ENCODE results near the gene KCTD15.

Gene KCTD15

DNA sequence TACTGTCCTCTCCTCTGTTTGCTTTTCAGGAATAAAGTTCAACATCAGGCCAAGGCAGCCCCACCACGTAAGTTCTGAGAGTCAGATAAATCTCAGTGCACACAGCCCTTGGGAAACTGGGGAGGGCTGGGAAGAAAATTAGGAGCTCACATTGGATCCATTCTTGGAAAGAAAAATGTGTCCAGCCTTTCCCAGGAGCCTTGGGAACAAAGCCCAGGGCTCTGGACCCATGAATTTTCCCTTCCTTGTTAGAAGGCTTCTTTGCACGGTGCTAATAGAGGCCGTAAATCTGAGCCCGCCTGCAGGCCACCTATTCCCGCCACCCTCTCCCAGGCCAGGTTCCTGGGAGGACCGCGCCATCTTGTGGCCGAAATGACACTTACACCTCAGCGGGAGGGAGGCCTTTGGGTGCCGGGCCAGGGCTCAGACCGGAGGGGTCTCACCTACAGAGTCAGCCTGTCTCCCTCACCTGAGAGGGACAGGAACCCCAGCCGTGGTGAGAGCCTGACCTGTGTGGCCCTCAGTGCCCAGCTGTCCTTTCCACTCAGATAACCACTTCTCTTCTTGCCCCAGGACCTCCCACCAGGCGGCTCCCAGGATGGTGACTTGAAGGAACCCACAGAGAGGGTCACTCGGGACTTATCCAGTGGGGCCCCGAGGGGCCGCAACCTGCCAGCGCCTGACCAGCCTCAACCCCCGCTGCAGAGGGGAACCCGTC is 25.1 kb upstream of the KCTD15 start:
- FAIRE-seq: no peak
- DNase-seq (ENCODE audit: insufficient read length, low spot score): peak; percentile 76

DNA sequence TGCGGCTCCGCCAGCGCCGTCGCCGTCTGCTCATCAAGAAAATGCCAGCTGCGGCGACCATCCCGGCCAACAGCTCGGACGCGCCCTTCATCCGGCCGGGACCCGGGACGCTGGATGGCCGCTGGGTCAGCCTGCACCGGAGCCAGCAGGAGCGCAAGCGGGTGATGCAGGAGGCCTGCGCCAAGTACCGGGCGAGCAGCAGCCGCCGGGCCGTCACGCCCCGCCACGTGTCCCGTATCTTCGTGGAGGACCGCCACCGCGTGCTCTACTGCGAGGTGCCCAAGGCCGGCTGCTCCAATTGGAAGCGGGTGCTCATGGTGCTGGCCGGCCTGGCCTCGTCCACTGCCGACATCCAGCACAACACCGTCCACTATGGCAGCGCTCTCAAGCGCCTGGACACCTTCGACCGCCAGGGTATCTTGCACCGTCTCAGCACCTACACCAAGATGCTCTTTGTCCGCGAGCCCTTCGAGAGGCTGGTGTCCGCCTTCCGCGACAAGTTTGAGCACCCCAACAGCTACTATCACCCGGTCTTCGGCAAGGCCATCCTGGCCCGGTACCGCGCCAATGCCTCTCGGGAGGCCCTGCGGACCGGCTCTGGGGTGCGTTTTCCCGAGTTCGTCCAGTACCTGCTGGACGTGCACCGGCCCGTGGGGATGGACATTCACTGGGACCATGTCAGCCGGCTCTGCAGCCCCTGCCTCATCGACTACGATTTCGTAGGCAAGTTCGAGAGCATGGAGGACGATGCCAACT is 24.4 kb upstream of the KCTD15 start:
- FAIRE-seq (no peak), DNase-seq (ENCODE audit: insufficient read length, low spot score) (no peak)

DNA sequence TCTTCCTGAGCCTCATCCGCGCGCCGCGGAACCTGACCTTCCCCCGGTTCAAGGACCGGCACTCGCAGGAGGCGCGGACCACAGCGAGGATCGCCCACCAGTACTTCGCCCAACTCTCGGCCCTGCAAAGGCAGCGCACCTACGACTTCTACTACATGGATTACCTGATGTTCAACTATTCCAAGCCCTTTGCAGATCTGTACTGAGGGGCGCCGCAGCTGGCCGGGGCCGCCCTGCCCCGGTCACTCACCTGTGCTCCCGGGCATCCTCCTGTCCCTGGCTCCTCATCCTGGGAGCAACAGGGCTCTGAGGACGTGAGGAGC is 23.9 kb upstream of the KCTD15 start:
- FAIRE-seq: no peak
- DNase-seq (ENCODE audit: insufficient read length, low spot score): no peak

DNA sequence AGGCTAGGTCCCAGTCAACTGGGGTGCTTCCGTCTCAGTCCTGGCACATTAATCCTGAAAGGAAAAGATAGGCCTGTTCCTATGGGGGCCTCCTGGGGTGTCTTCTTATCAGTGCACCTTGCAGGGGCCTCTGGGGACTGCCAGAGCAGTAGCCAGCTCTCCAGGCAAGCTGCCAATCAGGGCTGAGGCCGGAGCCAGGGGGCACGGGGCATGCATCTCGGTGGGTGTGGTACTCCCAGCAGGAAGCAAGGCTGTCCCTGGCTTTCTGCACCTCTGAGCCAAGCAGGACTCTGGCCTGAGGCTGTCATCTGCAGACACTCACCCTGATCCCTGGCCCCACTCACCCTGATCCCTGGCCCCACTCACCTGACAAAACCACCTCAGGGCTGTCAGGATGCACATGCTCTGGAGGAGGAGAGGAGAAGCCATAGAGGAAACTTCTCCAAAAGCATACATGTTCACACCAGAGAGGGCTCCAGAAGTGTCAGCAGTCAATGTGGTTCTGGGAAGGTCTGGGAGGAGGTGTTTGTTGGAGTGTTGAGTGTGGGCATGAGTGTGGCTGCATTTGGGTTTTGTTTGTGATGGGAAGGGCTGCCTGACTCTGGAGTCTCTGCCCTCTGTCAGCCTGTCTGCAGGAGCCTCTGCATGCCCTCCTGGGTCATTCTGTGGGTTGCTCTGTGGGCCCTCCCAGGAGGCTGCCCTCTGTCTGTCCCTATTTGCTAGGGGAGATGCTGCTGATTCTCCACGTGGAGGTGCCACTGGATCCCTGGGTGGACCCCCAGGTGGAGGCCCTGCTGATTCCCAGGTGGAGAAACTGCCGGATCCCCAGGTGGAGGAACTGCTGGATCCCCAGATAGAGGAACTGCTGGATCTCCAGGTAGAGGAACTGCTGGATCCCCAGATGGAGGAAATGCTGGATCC is 22.7 kb upstream of the KCTD15 start:
- DNase-seq (ENCODE audit: insufficient read length, low spot score) (no peak), FAIRE-seq (no peak)

DNA sequence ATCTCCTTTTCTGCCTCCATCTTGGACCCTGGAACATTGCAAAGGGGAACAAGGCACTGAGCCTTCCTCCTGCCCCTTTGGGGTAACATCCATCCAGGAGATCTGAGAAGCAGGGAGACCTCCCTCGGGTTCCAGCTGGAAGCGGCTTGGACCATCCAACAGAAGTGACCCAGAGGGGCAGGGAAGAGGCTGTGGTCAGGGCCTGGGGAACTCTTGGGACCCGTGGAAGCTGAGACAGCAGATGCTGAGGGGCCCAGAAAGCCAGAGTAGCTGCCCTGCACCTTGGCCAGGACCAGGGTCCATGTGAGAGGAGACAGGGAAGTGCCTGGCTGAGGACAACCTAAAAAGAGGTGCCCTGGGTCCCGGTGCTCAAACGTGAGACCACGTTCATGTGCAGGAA is 21.9 kb upstream of the KCTD15 start:
- FAIRE-seq (no peak), DNase-seq (ENCODE audit: insufficient read length, low spot score) (no peak)

DNA sequence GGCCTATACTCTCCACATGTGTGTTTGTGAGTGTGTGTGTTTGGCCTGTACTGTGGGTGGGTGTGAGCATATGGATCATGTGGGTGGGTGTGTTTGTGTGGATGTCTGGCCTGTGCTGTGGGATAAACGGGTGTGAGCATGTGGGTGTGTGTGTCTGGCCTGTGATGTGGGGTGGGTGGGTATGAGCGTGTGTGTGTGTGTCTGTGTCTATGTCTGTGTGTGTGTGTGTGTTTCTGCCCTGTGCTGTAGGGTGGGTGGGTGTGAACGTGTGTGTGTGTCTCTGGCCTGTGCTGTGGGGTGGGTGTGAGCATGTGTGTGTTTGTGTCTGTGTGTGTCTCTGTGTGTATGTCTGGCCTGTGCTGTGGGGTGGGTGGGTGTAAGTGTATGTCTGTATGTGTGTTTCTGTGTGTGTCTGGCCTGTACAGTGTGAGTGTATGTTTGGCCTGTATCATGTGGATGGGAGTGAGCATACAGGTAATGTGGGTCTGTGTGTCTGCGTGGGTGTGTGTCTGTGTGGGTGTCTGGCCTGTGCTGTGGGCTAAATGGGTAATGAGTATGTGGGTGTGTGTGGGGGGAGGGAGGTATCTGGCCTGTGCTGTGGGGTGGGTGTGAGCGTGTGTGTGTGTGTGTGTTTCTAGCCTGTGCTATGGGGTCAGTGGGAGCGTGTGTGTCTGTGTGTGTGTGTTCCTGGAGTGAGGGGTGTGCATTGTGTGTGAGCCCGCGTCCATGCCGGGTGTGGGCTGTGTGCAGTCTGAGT is 20.8 kb upstream of the KCTD15 start:
- peak; percentile 90 for FAIRE-seq
- DNase-seq (ENCODE audit: insufficient read length, low spot score): no peak

DNA sequence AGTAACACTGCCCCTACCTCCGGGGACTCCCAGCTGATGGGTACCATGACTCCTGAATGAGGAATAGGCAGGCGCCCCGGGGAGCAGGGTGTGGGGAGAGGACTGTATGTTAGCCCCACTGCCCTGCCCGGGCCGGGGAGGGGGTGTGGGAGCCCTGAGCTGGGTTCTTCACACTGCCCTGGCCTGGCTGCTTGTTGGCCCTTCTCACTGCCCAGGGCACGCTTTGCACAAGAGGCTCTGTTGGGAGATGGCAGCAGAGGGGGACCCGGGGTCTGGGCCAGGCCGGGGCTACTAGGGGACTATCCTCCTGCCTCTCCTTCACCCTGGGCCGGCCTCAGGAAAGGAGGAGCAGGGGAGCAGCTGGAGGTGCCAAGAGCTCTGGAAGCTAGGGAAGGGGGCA is 19.3 kb upstream of the KCTD15 start:
- no peak for DNase-seq (ENCODE audit: insufficient read length, low spot score)
- FAIRE-seq: no peak

DNA sequence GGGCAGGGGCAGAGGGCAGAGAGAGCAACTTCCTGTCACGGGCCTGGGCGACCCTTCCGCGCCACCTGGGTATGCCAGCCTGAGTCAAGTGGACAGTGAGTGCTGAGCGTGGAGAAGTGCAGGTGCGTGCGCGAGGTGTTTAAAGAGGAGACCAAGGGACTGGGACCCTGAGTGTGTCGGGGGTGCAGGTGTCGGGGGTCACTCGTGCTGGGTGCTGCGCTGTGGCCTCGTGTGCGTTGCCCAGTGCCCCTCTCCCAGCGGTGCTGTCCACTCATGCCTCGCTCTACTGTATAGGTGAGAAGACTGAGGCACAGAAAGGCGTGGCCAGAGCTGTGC is 18.9 kb upstream of the KCTD15 start:
- no peak for DNase-seq (ENCODE audit: insufficient read length, low spot score)
- FAIRE-seq: no peak

DNA sequence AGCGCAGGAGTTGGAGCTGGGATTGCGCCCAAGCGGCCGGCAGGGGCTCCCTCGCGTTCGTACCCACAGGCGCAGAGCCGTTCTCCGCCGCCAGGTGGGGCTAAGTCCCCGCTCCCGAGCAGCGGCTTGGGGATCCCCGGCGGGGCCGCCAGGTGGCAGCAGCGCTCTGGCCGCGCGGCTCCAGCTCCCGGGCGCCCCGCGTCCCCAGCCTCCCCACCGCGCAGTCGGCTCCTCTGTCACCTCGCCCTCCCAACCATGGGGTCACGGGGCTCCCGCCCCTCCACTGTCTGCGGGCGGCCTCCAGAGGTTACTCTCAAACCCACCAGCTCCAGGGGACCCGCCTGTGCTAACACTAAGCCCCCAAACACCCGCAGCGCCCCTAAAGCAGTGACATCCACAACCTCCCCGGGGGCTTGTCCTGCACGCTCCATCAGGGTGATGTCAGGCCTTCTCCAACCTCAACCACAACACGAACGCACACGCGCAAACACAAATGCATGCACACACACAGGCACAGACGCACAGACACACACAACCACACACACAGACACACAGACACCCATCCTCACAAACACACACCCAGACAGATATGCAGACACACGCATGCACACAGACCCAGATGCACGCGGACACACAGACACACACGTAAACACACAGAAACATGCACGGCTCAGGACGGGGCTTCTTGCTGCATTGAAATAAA is 18.4 kb upstream of the KCTD15 start:
- peak; percentile 89 for FAIRE-seq
- peak; percentile 78 for DNase-seq (ENCODE audit: insufficient read length, low spot score)

DNA sequence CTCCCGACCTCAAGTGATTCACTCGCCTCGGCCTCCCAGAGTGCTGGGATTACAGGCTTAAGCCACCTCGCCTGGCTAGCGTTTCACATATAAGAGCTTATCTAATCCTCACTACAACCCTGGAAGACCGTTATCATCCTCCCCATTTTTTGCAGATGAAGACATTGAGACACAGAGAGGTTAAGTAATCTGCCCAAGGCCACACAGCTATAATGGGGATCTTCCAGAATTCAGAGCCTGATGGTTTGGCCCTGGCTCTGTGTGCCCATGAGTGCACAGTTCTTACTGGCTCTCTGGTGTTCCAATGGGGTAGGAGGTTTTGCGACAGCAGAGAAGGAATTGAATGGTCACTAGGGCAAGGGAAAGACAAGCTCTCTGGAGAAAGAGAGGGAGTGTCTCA is 16.8 kb upstream of the KCTD15 start:
- FAIRE-seq (no peak), DNase-seq (ENCODE audit: insufficient read length, low spot score) (no peak)

DNA sequence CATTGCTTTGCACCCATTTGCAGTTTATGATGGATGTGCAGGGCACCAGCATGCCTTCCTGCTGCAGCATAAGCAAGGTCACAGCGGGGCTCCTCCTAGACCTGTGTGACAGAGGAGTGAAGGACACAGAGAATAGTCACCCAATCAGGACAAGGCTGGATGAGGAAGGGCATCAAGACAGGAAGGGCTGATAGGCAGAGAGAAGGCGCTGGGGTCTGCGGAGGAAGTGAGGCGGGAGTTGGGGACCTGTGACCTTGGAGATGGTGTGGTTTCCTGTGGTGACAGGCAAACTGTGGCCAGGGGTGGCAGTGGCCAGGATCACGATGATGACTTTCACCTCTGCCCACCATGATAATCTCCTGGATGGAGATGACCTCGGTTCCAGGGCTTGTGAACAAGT is 16.4 kb upstream of the KCTD15 start:
- FAIRE-seq (no peak), DNase-seq (ENCODE audit: insufficient read length, low spot score) (no peak)

DNA sequence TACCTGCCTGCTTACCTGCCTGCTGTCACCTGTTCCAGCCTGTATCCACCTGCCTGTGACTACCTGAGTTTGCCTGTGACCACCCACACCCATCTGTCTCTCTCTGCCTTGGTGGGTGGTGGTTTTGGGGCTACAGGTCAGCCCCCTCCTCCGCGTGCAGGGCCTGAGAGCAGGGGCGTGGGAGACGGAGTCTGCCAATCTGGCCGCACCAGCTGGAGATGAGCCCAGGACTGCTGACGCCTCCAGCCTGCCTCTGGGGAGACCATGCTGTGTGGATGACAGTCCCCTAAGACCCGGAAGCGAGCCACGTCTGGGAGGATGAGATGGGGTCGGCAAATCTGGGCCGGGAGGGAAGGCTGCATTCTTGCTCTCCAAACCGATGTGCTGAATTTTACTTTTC is 15.9 kb upstream of the KCTD15 start:
- FAIRE-seq: no peak

DNA sequence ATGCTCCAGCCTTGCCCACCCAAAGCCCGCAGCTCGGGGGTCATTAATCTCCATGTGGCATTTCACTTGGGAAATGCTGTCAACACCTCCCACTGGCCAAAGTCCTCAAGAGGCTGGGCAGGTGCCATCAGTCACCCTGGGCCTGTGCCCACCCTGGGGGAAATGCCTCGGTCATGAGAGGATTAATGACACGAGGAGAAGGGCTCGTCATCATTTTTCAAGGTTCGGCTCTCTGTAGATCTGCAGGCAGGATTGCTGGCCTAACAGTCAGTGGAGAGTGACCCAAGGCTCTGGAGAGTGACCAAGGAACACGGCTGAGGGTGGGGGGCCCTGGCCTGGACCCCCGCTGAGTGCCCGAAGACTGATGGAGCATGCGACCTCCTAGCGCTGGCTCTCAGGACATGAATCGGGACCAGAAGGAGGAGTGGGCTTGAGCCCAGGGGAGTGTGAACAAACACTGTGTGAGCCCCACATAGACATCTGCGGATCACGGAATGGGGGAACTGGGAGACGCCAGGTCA is 15.2 kb upstream of the KCTD15 start:
- no peak for FAIRE-seq
- no peak for DNase-seq (ENCODE audit: insufficient read length, low spot score)

More for the DNA sequence above, 15.9 kb upstream of the KCTD15 start:
- no peak for DNase-seq (ENCODE audit: insufficient read length, low spot score)

DNA sequence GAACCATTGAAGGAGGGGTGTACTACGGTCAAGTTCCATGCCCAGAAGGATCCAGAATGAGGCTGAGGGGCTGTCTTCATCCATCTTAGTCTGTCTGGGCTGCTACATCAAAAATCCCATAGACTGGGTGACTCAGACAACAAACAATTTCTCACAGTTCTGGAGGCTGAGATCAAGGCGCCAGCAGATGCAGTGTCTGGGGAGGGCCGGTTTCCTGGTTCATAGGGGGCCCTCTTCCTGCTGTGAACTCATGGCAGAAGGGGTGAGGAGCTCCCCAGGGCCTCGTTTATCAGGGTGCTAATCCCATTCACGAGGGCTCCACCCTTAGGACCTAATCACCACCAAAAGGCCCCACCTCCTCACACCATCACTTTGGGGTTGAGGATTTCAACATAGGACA is 14.7 kb upstream of the KCTD15 start:
- no peak for FAIRE-seq

DNA sequence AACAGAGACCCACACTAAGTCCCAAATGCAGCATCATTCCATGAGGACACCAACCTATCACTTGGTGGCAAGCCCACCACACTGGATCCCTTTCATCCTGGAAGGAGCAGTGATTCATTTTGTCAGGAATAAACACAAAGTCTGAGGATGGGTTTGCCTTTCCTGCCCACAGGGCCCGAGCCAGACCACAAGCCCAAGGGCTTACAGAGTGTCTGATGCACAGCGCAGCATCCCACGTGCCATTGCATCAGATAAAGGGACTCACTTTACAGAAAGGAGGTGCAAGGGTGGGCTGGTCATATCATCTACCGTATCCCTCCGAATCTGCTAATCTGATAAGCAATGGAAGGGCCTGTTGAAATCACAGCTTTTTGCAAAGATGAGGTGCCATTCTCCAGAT is 12.2 kb upstream of the KCTD15 start:
- no peak for FAIRE-seq
- no peak for DNase-seq (ENCODE audit: insufficient read length, low spot score)

More for the DNA sequence above, 14.7 kb upstream of the KCTD15 start:
- no peak for DNase-seq (ENCODE audit: insufficient read length, low spot score)

DNA sequence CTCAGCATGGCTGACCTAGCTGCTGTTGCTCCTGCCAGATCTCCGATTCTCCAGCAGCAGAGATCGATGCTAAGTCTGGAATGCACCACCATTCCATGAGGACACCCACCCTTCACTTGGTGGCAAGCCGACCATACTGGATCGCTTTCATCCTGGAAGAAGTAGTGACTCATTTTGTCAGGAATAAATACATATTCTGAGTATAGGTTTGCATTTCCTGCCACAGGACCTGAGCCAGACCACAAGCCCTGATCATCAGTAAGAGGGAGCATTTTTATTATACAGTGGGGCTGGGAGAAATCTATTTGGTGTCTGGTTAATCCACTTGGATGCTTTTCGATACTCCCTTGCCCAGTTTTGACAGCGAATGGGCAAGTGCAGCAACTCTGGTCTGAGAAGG is 10.9 kb upstream of the KCTD15 start:
- no peak for FAIRE-seq
- DNase-seq (ENCODE audit: insufficient read length, low spot score): no peak

DNA sequence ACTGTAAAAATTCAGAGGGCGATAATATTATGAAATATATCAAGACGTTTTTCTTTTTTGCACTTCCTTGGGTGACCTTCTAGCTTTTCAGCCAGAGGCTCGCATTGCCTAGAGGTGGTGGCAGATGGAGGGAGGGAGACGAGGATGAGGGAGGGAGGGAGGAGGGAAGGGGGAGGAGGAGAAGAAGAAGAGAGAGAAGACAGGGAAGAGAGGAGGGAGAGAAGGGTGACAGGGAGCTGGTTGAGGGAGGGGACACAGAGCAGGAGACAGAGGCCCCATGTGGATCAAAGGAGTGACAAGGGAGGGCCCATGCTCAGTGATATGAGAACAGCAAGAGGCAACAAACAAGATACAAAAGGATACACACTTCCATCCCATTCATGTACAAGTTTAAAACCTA is 8.0 kb upstream of the KCTD15 start:
- no peak for FAIRE-seq
- no peak for DNase-seq (ENCODE audit: insufficient read length, low spot score)

DNA sequence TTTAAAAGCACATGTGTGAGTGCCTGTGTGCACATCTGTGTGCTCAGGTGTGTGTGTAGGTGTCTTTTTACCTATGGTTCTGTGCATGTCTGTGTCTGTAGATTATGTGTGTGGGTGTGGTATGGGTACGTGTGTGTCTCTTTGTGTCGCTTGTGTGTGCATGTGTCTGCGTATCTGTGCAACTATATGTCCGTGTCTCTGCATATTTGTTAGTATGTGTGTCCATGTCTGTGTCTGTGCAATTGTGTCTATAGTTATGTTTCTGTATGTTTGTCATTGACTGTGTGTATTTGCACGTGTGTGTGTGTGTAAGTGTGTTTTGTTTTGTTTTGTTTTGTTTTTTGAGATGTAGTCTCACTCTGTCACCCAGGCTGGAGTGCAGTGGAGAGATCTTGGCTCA is 7.3 kb upstream of the KCTD15 start:
- DNase-seq (ENCODE audit: insufficient read length, low spot score) (no peak), FAIRE-seq (no peak)

DNA sequence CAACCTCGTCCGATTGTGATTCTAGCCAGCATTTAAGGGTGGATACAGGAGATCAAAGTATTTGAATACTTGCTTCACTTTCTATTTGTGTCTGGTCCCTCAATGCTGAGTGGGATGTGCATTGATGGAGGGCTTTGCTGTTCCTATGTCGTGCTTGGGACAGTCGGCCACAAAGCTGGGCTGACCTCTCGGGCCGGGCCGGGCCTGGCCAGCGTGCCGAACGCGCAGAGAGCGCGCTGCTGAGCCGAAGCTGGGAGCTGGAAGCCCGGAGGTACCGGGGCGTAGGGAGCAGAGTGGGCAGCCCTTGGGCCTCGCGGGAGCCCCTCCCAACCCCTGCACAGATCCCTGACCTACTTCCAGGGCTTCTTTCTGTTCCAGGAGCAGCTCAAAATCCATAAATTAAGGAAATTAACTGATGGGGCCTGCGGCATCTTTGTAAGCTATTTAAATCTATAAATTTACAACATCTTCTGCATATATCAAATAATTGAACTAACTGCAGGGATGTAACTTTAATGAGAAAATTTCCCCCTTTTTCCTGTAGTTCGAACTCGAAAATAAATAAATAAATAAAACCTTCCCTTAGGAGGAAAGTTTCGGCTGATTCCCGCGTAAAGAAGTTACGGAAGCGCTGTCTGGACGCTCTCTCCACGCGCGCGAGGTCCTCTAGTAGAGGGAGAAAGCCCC is 1.8 kb upstream of the KCTD15 start:
- DNase-seq (ENCODE audit: insufficient read length, low spot score) (no peak), FAIRE-seq (no peak)
